HG02943 (cell line): ENCODE results near the gene SLFN13.
A peak's percentile ranks its signal among the peaks of the same experiment; 100 is the strongest.
"Not testable (repeated sequence)": the region's sequence is repeated elsewhere in the genome, so short reads cannot be mapped to it uniquely, and the experiment has no call there.

Source experiments
- ATAC-seq: cut with Tn5 transposase; IDR thresholded peaks from one replicate; pipeline ENCODE4 v1.9.1; 2021; ENCODE audit warnings: mild to moderate bottlenecking, low read depth, moderate library complexity; ENCODE audit not compliant: unreplicated experiment

SLFN13 gene

GRCh38 chr17:35433075-35433894 lies 15.3 kb downstream of the SLFN13 start:
- ATAC-seq: no peak

GRCh38 chr17:35432176-35433074 lies 16.1 kb downstream of the SLFN13 start, which contains the start of gene SLFN12:
Gene SLFN12 (minus strand): TSS chr17:35432500. CDS start chr17:35423028, 9,472 bp downstream.
- ATAC-seq: peak; percentile 63

GRCh38 chr17:35429702-35430101 lies 18.9 kb downstream of the SLFN13 start:
- no peak for ATAC-seq

GRCh38 chr17:35428229-35428628 lies 20.3 kb downstream of the SLFN13 start:
- ATAC-seq: no peak

GRCh38 chr17:35423761-35424160 lies 24.8 kb downstream of the SLFN13 start:
- no peak for ATAC-seq

- ATAC-seq: not testable (repeated sequence)
Measured at GRCh38 chr17:35421069-35421468, 27.5 kb downstream of the SLFN13 start.

- no peak for ATAC-seq
Measured at GRCh38 chr17:35416659-35417058, 31.9 kb downstream of the SLFN13 start.

- not testable (repeated sequence) for ATAC-seq
Measured at GRCh38 chr17:35414707-35415106, 33.9 kb downstream of the SLFN13 start.

- ATAC-seq: no peak
Measured at GRCh38 chr17:35414247-35414646, 34.3 kb downstream of the SLFN13 start.

- ATAC-seq: no peak
Measured at GRCh38 chr17:35407531-35407930, 41.0 kb downstream of the SLFN13 start.

GRCh38 chr17:35406568-35406967 lies 42.0 kb downstream of the SLFN13 start:
- ATAC-seq: no peak

- ATAC-seq: no peak
Measured at GRCh38 chr17:35404360-35404759, 44.2 kb downstream of the SLFN13 start.

- not testable (repeated sequence) for ATAC-seq
Measured at GRCh38 chr17:35393783-35394182, 54.8 kb downstream of the SLFN13 start.

- ATAC-seq: no peak
Measured at GRCh38 chr17:35390663-35391062, 57.9 kb downstream of the SLFN13 start.

GRCh38 chr17:35390156-35390555 lies 58.4 kb downstream of the SLFN13 start:
- no peak for ATAC-seq

GRCh38 chr17:35387496-35387895 lies 61.1 kb downstream of the SLFN13 start:
- ATAC-seq: no peak
